ENCODE data around the gene EIF4G2.
"Not testable (repeated sequence)": the region's sequence is repeated elsewhere in the genome, so short reads cannot be mapped to it uniquely, and the experiment has no call there.

The EIF4G2 gene

GRCh38 chr11:10828402-10828801 is 19.7 kb upstream of the EIF4G2 start:
- Histone ChIP-seq H3K27ac (no peak overlapping the region), H3K4me3 (no peak overlapping the region)
- no peak for DNase-seq (ENCODE audit: low spot score)
- TF ChIP-seq, protein P1, sequence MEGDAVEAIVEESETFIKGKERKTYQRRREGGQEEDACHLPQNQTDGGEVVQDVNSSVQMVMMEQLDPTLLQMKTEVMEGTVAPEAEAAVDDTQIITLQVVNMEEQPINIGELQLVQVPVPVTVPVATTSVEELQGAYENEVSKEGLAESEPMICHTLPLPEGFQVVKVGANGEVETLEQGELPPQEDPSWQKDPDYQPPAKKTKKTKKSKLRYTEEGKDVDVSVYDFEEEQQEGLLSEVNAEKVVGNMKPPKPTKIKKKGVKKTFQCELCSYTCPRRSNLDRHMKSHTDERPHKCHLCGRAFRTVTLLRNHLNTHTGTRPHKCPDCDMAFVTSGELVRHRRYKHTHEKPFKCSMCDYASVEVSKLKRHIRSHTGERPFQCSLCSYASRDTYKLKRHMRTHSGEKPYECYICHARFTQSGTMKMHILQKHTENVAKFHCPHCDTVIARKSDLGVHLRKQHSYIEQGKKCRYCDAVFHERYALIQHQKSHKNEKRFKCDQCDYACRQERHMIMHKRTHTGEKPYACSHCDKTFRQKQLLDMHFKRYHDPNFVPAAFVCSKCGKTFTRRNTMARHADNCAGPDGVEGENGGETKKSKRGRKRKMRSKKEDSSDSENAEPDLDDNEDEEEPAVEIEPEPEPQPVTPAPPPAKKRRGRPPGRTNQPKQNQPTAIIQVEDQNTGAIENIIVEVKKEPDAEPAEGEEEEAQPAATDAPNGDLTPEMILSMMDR (IDR thresholded peaks at IDR 0.05) = no peak

- Histone ChIP-seq H3K4me3 (no peak overlapping the region), H3K27ac (no peak overlapping the region)
- TF ChIP-seq, protein P1 (IDR thresholded peaks at IDR 0.05) = no peak
- DNase-seq (ENCODE audit: low spot score) = no peak
Measured at GRCh38 chr11:10824888-10825287, 16.2 kb upstream of the EIF4G2 start.

DNA sequence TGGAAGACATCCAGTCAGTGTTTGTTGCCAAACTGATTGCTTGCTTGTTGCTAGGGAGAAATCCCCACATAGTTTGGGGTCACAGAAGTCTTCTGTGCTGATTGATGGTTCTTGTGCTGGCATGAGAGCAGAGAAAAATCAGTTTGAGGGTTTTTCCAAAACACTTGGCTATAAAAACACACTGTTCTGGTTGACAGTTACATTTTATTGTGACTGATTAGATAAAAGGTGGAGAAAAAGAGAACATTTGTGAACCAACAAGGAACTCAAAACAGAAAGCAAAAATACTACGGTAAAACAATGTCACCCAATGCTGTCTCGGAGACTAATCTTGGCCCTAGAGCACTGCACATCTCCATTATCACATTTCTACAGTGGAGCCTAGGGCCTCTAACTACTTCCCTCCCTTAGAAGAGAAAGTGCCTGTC is 14.4 kb upstream of the EIF4G2 start:
- TF ChIP-seq, protein P1 (IDR thresholded peaks at IDR 0.05) = no peak
- no peak for DNase-seq (ENCODE audit: low spot score)
- Histone ChIP-seq H3K27ac (no peak overlapping the region), H3K4me3 (no peak overlapping the region)

GRCh38 chr11:10822491-10822890 is 13.8 kb upstream of the EIF4G2 start:
- not testable (repeated sequence) for H3K27ac ChIP-seq; H3K4me3 ChIP-seq; DNase-seq (ENCODE audit: low spot score)

- DNase-seq (ENCODE audit: low spot score) = no peak
- no peak overlapping the region for H3K4me3 ChIP-seq
- no peak overlapping the region for H3K27ac ChIP-seq
- TF ChIP-seq, protein P1 (IDR thresholded peaks at IDR 0.05) = no peak
Measured at GRCh38 chr11:10818594-10818993, 9.9 kb upstream of the EIF4G2 start.

DNA sequence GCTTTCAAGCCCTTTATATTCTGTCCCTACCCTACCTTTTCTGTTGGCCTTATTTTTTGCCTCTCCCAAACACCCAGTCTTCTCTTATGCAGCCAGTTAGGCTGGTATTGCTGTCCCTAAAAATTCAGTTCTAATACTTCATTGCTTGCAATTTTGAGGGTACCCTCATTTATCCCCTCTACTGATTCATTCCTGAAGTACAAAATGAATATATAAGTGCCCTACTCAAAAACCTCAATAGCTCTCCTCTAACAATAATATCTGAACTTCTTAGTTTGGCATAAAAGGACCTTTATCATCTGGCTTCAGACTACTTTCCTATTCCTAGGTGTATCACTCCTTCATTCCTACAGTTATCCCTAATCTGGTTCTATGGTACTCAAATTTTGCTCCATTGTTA is 5.2 kb upstream of the EIF4G2 start:
- DNase-seq (ENCODE audit: low spot score) = no peak
- TF ChIP-seq, protein P1 (IDR thresholded peaks at IDR 0.05) = no peak
- H3K4me3 ChIP-seq = no peak overlapping the region
- no peak overlapping the region for H3K27ac ChIP-seq

DNA sequence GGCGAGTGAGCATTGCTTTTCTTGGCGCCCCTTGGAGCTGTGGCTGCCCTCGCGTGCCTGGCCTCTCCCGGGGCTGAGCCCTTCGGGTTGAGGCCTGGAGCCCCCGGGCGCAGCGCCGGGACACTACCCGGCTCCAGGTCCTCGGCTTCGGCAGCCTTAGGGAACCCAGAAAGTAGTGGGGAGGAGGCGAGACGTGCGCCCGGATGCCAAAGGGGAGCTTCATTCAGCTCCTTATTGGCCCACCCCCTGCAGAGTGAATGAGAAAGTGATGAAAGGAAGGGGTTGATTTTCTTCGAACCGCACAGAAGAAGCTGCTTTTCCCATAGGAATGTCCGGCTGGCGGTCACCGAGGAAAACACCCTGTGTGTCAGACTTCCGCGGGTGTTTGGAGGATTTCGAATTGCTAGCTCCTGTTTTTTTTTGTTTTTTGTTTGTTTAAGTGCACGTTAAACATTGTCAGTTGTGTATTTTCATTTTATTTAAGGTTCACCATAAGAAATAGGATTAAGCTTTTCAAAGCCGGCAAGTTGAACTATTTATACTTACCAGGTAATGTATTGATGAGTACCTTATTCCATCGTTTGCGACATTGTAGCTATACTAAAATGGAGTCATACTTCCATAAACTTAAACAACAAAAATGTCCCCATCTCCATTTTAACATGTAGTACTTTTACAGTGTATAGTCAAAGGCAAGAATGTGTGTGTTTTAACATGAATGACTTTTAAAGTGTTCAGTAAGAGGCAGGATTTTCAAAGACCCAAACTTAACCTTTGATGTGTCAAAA is 841 bp upstream of the EIF4G2 start:
- peak overlapping the region; percentile 93 to 94 for H3K27ac ChIP-seq
- TF ChIP-seq, protein P1 (IDR thresholded peaks at IDR 0.05) = no peak
- H3K4me3 ChIP-seq = peak overlapping the region; percentile 76
- no peak for DNase-seq (ENCODE audit: low spot score)
